Left hindlimb (tissue), 1 donor: ENCODE results near the gene DNAH10.

Experiments
- DNase-seq: peaks from one replicate; pipeline ENCODE4 v3.0.0-alpha.2; 2018

Gene DNAH10, protein sequence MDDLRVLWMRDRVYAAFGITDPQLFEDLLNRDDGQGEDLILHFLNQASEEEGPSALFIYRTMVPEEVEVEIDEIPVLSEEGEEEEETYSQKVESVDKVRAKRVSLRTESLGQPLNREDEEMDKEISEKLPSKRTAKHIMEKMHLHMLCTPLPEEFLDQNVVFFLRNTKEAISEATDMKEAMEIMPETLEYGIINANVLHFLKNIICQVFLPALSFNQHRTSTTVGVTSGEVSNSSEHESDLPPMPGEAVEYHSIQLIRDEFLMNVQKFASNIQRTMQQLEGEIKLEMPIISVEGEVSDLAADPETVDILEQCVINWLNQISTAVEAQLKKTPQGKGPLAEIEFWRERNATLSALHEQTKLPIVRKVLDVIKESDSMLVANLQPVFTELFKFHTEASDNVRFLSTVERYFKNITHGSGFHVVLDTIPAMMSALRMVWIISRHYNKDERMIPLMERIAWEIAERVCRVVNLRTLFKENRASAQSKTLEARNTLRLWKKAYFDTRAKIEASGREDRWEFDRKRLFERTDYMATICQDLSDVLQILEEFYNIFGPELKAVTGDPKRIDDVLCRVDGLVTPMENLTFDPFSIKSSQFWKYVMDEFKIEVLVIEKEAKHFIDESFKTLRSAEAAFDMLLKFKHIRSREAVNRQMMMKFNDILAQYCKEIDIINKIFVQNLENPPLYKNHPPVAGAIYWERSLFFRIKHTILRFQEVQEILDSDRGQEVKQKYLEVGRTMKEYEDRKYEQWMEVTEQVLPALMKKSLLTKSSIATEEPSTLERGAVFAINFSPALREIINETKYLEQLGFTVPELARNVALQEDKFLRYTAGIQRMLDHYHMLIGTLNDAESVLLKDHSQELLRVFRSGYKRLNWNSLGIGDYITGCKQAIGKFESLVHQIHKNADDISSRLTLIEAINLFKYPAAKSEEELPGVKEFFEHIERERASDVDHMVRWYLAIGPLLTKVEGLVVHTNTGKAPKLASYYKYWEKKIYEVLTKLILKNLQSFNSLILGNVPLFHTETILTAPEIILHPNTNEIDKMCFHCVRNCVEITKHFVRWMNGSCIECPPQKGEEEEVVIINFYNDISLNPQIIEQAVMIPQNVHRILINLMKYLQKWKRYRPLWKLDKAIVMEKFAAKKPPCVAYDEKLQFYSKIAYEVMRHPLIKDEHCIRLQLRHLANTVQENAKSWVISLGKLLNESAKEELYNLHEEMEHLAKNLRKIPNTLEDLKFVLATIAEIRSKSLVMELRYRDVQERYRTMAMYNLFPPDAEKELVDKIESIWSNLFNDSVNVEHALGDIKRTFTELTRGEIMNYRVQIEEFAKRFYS (N-terminal part only)

GRCh38 chr12:123761841-123762714 lies at the start of gene DNAH10:
Gene DNAH10 (plus strand): TSS chr12:123762301. CDS start chr12:123762337, 36 bp downstream.
- peak; percentile 60 for DNase-seq

- DNase-seq: no peak
Observed at GRCh38 chr12:123712780-123713319, 49.3 kb upstream of the DNAH10 start.

GRCh38 chr12:123713398-123713797 lies 48.7 kb upstream of the DNAH10 start:
- DNase-seq: no peak

DNA sequence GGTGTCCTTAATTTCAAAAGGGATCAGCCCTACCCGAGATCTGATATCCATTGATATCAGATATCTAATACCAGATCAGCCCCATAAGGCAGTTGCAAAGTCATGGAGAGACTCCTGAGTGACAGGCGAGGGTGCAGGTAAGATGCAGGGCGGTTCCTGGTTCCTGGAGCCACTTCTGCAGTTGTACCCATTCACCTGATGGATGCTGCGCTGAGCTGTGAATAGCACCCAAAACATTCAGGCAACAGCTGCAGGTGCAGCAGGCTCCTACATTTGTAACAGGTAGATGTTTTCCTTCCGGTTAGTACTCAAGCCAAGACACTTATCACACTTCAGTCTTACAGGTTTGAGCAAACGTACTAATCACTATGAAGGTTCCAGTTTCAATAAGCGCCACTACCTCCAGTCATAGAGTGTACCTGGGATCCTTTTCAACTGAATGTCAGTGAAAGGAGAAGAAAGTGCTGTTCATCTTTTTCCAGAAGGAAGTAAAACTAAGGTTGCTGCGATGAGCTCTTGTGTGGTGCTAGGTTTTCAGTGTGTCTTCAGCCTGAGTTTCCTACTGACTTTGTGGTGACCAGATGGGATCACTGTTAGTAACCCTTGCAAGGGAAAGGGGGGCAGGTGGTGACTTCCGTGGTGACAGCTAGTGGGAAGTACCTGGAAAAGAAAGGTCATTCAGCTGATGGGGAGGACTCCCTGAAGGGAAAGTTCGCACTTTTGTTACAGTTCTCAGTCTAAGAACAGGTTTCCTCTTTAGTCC lies 48.1 kb upstream of the DNAH10 start:
- no peak for DNase-seq

- DNase-seq: no peak
Observed at GRCh38 chr12:123715195-123715594, 46.9 kb upstream of the DNAH10 start.

DNA sequence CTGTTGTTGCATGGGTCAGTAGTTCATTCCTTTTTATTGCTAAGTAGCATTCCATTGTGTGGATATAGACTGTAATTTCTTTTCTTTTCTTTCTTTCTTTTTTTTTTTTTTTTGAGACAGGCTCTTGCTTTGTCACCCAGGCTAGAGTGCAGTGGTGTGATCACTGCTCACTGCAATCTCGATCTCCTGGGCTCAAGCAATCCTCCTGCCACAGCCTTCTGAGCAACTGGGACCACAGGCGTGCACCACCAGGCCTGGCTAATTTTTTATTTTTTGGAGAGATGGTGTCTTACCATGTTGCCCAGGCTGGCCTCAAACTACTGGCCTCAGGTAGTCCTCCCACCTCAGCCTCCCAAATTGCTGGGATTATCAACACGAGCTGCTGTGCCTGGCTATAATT lies 44.8 kb upstream of the DNAH10 start:
- DNase-seq: no peak

DNA sequence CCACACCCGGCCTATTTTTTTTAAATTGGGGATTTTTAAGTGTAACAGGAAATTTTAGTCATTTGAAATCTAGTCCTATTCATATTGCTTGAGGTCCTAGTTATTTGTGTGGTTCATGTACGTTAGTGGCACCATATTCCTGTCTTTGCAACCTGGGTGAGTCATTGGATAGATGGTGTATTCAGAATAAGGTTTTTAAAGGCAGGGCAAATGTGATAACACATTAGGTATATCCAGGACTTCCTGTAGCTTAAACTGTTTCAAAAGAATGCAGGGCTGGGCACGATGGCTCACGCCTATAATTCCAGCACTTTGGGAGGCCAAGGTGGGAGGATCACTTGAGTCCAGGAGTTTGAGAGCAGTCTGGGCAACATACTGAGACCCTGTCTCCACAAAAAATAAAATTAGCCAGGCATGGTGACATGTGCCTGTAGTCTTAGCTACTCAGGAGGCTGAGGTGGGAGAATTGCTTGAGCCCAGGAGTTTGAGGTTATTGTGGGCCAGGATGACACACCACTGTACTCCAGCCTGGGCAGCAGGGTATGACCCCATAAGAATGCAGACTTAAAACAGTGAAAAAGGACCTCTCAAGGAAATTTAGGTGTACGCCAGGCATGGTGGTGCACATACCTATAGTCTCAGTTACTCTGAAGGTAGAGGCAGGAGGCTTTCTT lies 41.8 kb upstream of the DNAH10 start:
- DNase-seq: no peak

DNA sequence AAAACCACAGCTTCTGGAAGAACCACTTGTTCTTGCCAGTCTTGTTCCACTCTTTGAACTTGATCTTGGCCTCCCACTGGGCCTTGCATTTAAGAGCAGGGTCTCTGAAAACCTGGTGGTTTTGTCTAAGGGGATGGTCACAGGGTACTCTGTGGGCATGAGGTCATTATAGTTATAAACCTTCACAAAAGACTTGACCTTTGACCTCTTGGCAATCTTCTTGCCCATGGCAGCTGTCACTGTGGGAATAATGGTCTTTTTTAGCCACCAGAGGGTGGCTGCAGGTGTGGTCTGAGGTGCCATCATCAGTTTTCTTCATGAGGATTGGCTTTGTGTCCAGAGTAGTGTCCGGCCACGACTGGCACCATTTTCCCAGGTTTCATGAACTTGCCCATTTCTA lies 40.9 kb upstream of the DNAH10 start:
- DNase-seq: no peak

DNA sequence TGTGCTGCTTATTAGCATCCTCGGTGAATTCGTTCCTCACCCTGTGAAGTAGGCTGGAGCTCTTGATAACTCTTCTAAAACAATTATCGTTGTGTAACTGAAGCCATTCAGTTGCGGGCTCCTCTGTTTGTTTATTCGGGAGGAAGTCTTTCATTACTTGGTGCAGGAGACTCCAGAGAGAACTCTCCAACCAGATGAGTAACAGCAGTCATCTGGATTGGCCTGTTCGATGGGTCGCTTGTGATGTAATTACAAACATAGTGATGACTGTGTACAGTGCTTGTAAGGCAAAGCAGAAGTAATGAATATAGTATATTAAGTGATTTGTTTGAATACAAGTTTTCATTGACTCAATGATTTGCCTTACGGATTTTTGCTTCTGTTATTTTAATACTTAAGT lies 39.1 kb upstream of the DNAH10 start:
- no peak for DNase-seq

DNA sequence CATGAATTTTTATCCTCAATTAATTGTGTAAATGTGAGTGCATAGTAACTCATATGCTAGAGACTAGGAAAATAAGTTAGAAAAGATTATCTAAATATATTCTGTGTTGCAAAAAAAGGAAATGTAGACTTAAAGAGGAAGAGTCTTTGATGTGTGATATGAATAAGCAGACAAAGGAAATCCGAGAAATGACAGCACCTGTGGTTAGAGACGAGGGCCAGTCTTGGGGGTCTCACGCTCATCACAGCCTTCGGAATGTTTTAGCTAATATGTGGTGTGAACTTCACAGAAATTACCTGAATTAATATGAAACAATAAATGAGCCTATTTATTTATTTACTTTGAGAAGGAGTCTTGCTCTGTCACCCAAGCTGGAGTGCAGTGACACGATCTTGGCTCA lies 38.3 kb upstream of the DNAH10 start:
- no peak for DNase-seq

DNA sequence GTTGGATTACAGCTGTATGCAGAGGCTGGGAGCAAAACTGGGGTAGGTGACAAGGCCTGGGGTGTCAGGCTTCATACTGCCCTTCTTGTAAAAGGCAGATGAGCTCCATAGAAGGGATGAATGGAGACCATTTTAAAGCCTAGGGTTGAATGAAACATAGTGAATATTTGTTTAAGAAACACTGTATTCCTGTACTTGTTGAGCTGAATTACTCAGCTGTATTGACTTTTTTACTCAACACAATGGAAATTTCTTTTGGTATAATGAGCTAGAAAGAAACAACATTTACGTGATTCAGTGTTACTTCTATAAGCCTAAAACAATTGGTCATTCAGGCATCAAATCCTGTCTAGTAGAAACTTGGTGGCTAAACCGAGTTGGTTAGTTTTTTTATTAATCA lies 35.9 kb upstream of the DNAH10 start:
- no peak for DNase-seq

DNA sequence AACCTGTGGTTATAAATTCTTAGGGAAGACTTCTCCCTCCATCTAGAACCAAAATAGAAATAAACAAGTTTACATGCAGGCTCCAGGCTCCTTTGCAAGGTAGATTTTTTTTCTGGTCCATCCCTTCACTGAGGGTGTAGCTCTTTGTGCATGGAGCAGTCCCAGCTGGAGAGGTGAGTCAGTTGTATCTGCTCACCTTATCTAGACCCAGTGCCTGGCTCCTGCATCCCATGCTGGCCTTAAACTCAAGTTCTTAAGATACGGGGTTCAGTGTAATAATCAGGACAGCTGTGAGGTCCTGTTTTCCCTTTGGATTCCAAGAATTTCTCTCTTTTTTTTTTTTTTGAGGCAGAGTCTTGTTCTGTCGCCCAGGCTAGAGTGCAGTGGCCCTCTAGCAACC lies 35.1 kb upstream of the DNAH10 start:
- DNase-seq: no peak

DNA sequence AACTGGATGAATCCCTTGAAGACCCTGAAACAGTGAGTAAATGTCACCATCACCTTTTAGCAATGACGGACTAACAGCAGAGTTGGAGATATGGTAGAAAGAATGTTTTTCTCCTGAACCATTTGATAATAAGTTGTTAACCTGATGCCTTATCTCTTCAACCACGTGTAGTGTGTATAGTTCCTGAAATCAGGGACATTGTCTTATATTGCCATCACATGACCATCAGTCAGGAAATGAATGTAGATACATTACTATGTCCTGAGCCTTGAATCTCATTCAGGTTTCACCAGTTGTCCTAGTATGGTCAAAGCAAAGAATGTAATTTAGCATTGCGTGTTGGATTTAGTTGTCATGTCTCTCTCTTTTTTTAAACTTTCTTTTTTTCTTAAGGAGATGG lies 34.2 kb upstream of the DNAH10 start:
- no peak for DNase-seq

DNA sequence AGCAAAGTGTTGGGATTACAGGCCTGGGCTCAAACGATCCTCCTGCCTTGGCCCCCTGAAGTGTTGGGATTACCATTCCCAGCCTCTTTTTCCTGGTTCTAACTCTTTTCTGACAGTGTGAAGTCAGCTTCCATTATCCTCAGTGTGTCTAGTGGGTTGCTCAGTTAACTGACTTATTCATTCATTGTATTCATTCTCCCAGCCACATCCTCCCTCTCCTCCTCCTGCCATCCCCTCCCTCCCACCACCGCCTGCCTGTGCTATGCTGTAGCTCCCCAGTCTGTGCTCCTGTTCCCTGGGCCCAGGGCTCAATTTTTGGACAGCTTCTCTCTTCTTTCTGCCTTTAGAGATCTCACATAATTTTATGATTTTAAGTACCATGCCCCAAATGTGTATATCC lies 30.5 kb upstream of the DNAH10 start:
- no peak for DNase-seq

DNA sequence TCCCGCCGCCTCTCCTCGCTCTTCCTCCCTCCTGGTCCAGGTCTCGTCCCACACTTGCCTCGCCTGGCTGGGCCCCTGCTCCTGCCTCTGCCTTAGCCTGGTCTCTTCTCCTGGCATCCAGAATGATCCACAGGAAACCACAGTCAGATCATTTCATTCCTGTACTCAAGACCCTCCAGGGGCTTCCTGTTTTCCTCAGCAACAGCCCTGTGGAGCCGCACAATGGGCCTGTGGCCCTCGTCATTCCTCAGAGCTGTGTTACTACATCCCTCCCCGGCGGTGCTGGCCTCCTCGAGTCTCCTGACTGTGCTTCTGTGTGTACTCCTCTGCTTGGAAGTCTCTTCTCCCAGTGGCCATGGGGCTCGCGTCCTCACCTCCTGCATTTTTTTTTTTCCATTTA lies 29.9 kb upstream of the DNAH10 start:
- DNase-seq: no peak

- no peak for DNase-seq
Observed at GRCh38 chr12:123733229-123733628, 28.9 kb upstream of the DNAH10 start.

- DNase-seq: no peak
Observed at GRCh38 chr12:123734268-123734667, 27.8 kb upstream of the DNAH10 start.

DNA sequence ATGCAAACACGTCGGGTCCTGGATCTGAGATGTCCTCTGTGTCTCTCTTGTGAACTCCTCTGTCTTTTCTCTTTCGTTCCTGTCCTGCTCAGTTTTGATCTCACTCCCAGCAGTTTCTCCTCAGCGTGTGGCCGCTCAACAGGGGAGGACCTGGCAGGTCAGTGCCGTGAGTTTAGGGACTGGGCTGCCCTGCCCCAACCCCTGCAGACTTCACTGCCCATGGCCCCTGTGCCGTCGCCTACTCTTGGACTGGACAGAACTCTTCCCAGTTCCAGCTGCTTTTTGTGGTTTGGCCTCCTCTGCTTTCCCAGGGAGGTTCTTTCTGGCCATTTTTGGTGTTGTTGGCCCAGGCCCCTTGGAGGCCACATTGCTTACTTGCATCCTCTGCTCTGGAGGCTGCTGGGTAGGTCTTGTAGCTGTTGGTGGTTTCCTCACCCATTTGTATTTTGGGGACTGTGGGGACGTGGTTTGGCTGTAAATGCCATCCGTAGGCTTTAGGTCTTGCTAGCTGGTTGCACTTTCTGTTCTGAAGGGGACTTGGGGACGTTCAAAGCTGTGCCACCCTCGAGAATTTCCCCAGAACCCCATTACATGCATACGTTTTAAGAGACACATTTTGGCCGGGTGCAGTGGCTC lies 20.0 kb upstream of the DNAH10 start:
- no peak for DNase-seq

GRCh38 chr12:123743002-123743401 lies 19.1 kb upstream of the DNAH10 start:
- no peak for DNase-seq

GRCh38 chr12:123744836-123745235 lies 17.3 kb upstream of the DNAH10 start:
- no peak for DNase-seq
